CD4-positive, alpha-beta memory T cell (primary cell): ENCODE measurements around the gene MBOAT7. TPM values are rescaled to one million over a fixed set of nuclear protein-coding genes. Genes with fewer than 3 reads are reported as not detected.
"Not testable (repeated sequence)": the region's sequence is repeated elsewhere in the genome, so short reads cannot be mapped to it uniquely, and the experiment has no call there.

ENCODE experiments used
- CTCF ChIA-PET: fragments of 350-600 bp; sonication (Branson Sonifier 250); formaldehyde crosslinking; loops from one replicate; lab custom pipeline; 2021; ENCODE audit warnings: inconsistent platforms; ENCODE audit not compliant: partially characterized antibody; lab: Charles Lee
- POLR2A ChIA-PET: fragments of 350-600 bp; sonication (Branson Sonifier 250); formaldehyde crosslinking; loops from one replicate; lab custom pipeline; 2021; ENCODE audit not compliant: partially characterized antibody; lab: Charles Lee
- DNase-seq, 5 donors: peaks; one replicate each; pipeline versions ENCODE4 v3.0.0 to v3.0.0-alpha.2; 2020 to 2022; ENCODE audit warnings: mixed read lengths in 1 of 5
- H3K27ac ChIP-seq: one replicate; pipeline ENCODE4 v1.7.0; 2013; ENCODE audit warnings: low read depth, low read length
- H3K27me3 ChIP-seq: 2 replicates; pipeline ENCODE4 v1.7.0; 2013; ENCODE audit warnings: mild to moderate bottlenecking, low read length, moderate library complexity; ENCODE audit not compliant: insufficient read depth
- H3K36me3 ChIP-seq: 2 replicates; pipeline ENCODE4 v1.7.0; 2013; ENCODE audit warnings: mild to moderate bottlenecking, low read length, moderate library complexity; ENCODE audit not compliant: insufficient read depth
- H3K4me1 ChIP-seq: 2 replicates; pipeline ENCODE4 v1.7.0; 2013; ENCODE audit warnings: mild to moderate bottlenecking, low read length, moderate library complexity; ENCODE audit not compliant: insufficient read depth
- H3K4me3 ChIP-seq, 2 donors: one replicate each; pipeline ENCODE4 v1.7.0; 2013; ENCODE audit warnings: low read length in 2 of 2, mild to moderate bottlenecking in 1 of 2
- H3K9me3 ChIP-seq, 2 donors: one replicate each; pipeline ENCODE4 v1.7.0; 2013; ENCODE audit warnings: low read length in 2 of 2, control low read depth in 1 of 2; ENCODE audit not compliant: control insufficient read depth in 1 of 2
- H3K27ac Mint-ChIP-seq, 7 donors: one replicate each; pipeline ENCODE4 v1.8.0; 2020 to 2021; ENCODE audit warnings: mixed read lengths in 7 of 7, mild to moderate bottlenecking in 6 of 7, inconsistent platforms in 3 of 7, moderate library complexity in 3 of 7
- H3K27me3 Mint-ChIP-seq, 2 donors: one replicate each; pipeline ENCODE4 v1.8.0; 2020 to 2021; ENCODE audit warnings: mixed read lengths in 2 of 2
- H3K36me3 Mint-ChIP-seq, 2 donors: one replicate each; pipeline ENCODE4 v1.8.0; 2020 to 2021; ENCODE audit warnings: mixed read lengths in 2 of 2, inconsistent platforms in 1 of 2, mild to moderate bottlenecking in 1 of 2
- H3K4me1 Mint-ChIP-seq, 4 donors: one replicate each; pipeline ENCODE4 v1.8.0; 2020 to 2021; ENCODE audit warnings: mixed read lengths in 4 of 4, mild to moderate bottlenecking in 1 of 4
- H3K4me3 Mint-ChIP-seq, 8 donors: one replicate each; pipeline ENCODE4 v1.8.0; 2020 to 2021; ENCODE audit warnings: mixed read lengths in 8 of 8, mild to moderate bottlenecking in 7 of 8, moderate library complexity in 6 of 8, inconsistent platforms in 3 of 8
- H3K9me3 Mint-ChIP-seq, 8 donors: one replicate each; pipeline ENCODE4 v1.8.0; 2020 to 2021; ENCODE audit warnings: mixed read lengths in 8 of 8, mild to moderate bottlenecking in 5 of 8, inconsistent platforms in 3 of 8, moderate library complexity in 1 of 8
- intact Hi-C: fragments of 100-400 bp; cut with micrococcal nuclease; formaldehyde crosslinking; loops from one replicate; pipeline ENCODE4 v1.15.1; 2023
- polyA plus RNA-seq, 2 donors: library from polyadenylated mRNA; unstranded; fragments of 300-500 nt; fragmentation: Illumina TruSeq; gene quantifications; one replicate each; pipeline ENCODE4 v1.2.3, GENCODE V29; 2021
- total RNA-seq, 2 experiments: library from RNA; stranded (reverse); gene quantifications; one replicate each; pipeline ENCODE4 v1.2.3, GENCODE V29; 2021

The MBOAT7 gene
- total and polyA plus RNA-seq, 4 experiments from 2014 or later, result 16.0 to 55.5 (median 37.5) TPM

DNA sequence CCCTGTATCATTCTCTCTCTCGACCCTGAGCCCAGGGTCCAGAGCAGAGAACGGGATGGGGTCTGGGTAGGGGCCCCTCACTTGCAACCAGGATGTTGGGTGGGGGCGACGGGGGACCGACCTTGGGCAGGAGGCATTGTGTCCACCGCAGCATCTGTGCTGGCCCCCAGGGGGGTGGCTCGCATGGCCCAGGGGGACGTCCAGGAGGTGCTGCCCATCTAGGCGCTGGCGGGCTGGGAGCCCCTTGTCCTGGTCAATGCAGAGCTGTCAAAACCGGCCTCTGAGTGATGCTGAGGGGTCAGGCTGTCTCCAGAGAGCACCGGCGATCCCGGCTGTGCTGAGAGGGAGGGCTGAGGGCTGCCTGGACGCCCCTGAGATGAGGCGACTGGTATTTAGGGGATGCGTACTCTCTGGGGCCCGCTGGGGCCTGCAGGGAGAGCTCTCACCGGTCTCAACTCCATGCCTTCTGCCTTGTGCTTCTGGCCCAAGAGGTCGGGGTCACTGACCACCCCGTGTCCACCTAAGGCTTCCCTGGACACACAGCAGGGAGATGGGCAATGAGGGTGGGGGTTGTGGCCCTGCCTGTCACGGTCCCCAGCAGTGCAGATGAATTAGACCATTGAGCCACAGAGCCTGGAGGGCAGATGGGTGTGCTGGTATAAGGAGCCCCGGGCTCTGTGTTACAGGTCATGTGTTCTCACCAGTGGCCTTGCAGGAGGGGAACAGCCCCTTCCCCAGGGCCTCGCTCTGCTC lies 19.9 kb upstream of the MBOAT7 start:
- Histone ChIP-seq H3K36me3 (peaks cover 40% of the 10 kb centered on the region), H3K27me3 (no peaks in the 10 kb centered on the region), H3K4me1 (peaks cover 71% of the 10 kb centered on the region), H3K4me3 (no peak overlapping the region), H3K27ac (peak overlapping the region; percentile 7), H3K9me3 (no peaks in the 10 kb centered on the region)
- DNase-seq, result no peak
- Mint-ChIP-seq H3K36me3 (peaks cover 34 to 50% of the 10 kb centered on the region in 2 donors), H3K27me3 (no peaks in the 10 kb centered on the region), H3K27ac (peak overlapping the region; percentile 78 to 100 (median 92)), H3K4me1 (peaks cover 43 to 72% (median 56%) of the 10 kb centered on the region in 4 donors), H3K4me3 (peak overlapping the region in 1 of 8 donors; percentile 16), H3K9me3 (peaks cover 0 to 1% (median 0%) of the 10 kb centered on the region in 8 donors)
- ChIA-PET CTCF (interaction anchor here (1.0 kb wide), 1 partner anchor 41 kb away, joined by 4 read pairs; no protein-coding TSS in a partner anchor), POLR2A (interaction anchor here (1.6 to 5.3 kb wide), 3 partner anchors 9 to 49 kb away, joined by 3 to 66 read pairs (median 42); partner anchors contain the start of genes MBOAT7, RPS9 and TSEN34)
- intact Hi-C loops, result no loop called here

DNA sequence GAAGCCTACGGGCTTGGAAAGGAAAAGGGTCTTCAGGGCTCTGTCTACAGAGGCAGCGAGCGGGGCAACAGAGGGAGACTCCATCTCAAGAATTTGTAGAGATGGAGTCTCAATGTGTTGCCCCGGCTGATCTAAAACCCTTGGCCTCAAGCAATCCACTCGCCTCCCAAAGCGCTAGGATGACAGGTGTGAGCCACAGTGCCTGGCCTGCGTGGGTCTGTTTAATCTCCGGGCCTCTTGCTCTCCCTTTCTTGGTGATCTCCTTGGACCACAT lies 19.3 kb upstream of the MBOAT7 start:
- Histone ChIP-seq H3K4me3 (no peak overlapping the region), H3K36me3 (peaks cover 44% of the 10 kb centered on the region), H3K27me3 (no peaks in the 10 kb centered on the region), H3K9me3 (no peaks in the 10 kb centered on the region), H3K27ac (no peak overlapping the region), H3K4me1 (peaks cover 76% of the 10 kb centered on the region)
- Mint-ChIP-seq H3K27me3 (no peaks in the 10 kb centered on the region), H3K36me3 (peaks cover 39 to 51% of the 10 kb centered on the region in 2 donors), H3K27ac (peak overlapping the region in 5 of 7 donors; percentile 63 to 86 (median 78)), H3K4me1 (peaks cover 46 to 77% (median 60%) of the 10 kb centered on the region in 4 donors), H3K4me3 (peak overlapping the region in 6 of 8 donors; percentile 2 to 69 (median 40)), H3K9me3 (peaks cover 0 to 1% (median 0%) of the 10 kb centered on the region in 8 donors)
- intact Hi-C loops, result no loop called here
- ChIA-PET POLR2A (interaction anchor here (1.2 to 5.3 kb wide), 4 partner anchors 9 to 72 kb away, joined by 3 to 66 read pairs (median 23); partner anchors contain the start of genes CNOT3, MBOAT7, RPS9 and TSEN34), CTCF (interaction anchor here (10.4 kb wide), 1 partner anchor 19 kb away, joined by 56 read pairs; the partner anchor contains the start of genes MBOAT7 and TSEN34)
- DNase-seq, result no peak

DNA sequence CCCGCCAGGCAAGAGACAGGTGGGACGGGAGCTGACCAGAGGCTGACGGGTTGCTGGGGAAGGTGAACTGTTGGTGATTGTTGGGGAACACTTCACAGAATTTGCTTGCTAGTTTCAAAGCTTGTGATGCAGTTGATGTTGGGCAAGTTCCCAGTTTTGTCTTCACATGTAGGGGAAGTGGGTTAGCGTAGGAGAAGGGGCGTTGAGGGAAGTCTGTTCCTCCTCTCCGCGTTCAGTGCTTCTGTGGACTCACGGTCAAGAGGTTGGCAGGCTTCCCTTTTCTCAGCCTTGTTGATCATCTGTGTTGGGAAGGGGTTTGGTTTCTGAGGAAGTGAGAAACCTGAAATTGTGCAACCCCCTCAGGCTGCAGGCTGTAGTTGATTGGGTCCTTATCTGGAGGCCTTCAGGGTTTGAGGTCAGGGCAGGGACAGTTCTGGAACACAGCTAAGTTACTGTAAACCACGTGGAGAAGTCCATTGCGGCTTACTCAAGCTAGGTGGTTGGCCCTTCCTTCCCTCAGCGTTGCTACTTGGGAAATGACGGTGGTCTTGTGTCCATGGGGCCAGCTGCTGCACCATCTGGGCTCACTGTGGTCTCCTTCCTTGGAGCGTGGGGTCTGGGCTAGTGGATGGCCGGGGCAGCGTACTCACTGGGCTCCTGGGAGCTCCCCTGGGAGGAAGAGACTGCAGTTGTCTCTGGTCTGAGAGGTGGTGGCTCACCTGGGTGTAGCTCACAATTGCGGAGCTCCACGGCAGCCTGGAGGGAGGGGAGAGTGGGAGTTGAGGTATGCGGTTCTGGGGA lies 18.8 kb upstream of the MBOAT7 start:
- H3K4me3 ChIP-seq, result no peak overlapping the region
- no peaks in the 10 kb centered on the region for H3K27me3 ChIP-seq
- peaks cover 50% of the 10 kb centered on the region for H3K36me3 ChIP-seq
- CTCF ChIA-PET, result interaction anchor here (10.4 kb wide), 1 partner anchor 18 kb away, joined by 56 read pairs; the partner anchor contains the start of genes MBOAT7 and TSEN34
- POLR2A ChIA-PET, result interaction anchor here (1.2 to 5.3 kb wide), 4 partner anchors 8 to 71 kb away, joined by 3 to 66 read pairs (median 23); partner anchors contain the start of genes CNOT3, MBOAT7, RPS9 and TSEN34
- DNase-seq, result peak in 4 of 5 donors; percentile 40 to 62 (median 50)
- no peaks in the 10 kb centered on the region for H3K9me3 ChIP-seq
- Mint-ChIP-seq H3K36me3 (peaks cover 45 to 54% of the 10 kb centered on the region in 2 donors), H3K4me3 (peak overlapping the region in 7 of 8 donors; percentile 2 to 69 (median 39)), H3K27ac (peak overlapping the region; percentile 63 to 86 (median 78)), H3K27me3 (no peaks in the 10 kb centered on the region), H3K4me1 (peaks cover 50 to 83% (median 65%) of the 10 kb centered on the region in 4 donors), H3K9me3 (peaks cover 0 to 1% (median 0%) of the 10 kb centered on the region in 8 donors)
- intact Hi-C loops, result no loop called here
- H3K27ac ChIP-seq, result peak overlapping the region; percentile 9
- peaks cover 82% of the 10 kb centered on the region for H3K4me1 ChIP-seq

DNA sequence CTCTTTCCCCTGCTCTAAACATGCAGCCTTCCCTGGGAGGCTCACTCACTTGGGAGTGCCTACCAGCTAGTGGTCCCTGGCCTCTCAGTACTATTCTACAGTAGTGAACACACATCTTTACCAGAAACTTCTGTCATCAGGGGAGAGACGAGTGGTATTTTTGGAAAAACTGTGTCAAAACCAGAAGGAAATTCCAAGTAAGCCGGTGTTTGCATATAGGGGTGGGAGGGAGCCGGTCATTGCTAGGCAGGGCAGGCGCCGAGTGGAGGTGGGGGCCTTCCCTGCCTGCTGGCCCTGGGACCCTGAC lies 18.2 kb upstream of the MBOAT7 start:
- Mint-ChIP-seq H3K27me3 (no peaks in the 10 kb centered on the region), H3K4me1 (peaks cover 55 to 88% (median 69%) of the 10 kb centered on the region in 4 donors), H3K36me3 (peaks cover 50 to 60% of the 10 kb centered on the region in 2 donors), H3K27ac (peak overlapping the region in 6 of 7 donors; percentile 63 to 86 (median 77)), H3K4me3 (peak overlapping the region in 6 of 8 donors; percentile 2 to 69 (median 42)), H3K9me3 (peaks cover 0 to under 1% (median 0%) of the 10 kb centered on the region in 8 donors)
- ChIA-PET CTCF (interaction anchor here (10.4 kb wide), 1 partner anchor 18 kb away, joined by 56 read pairs; the partner anchor contains the start of genes MBOAT7 and TSEN34), POLR2A (interaction anchor here (1.2 to 5.3 kb wide), 3 partner anchors 8 to 70 kb away, joined by 4 to 66 read pairs (median 42); partner anchors contain the start of genes CNOT3, MBOAT7, RPS9 and TSEN34)
- Histone ChIP-seq H3K36me3 (peaks cover 55% of the 10 kb centered on the region), H3K4me1 (peaks cover 87% of the 10 kb centered on the region), H3K27me3 (no peaks in the 10 kb centered on the region), H3K9me3 (no peaks in the 10 kb centered on the region), H3K27ac (no peak overlapping the region), H3K4me3 (no peak overlapping the region)
- DNase-seq, result no peak
- intact Hi-C loops, result no loop called here

- ChIA-PET CTCF (interaction anchor here (10.4 kb wide), 1 partner anchor 17 kb away, joined by 56 read pairs; the partner anchor contains the start of genes MBOAT7 and TSEN34), POLR2A (interaction anchor here (1.2 to 9.8 kb wide), 2 partner anchors 18 to 70 kb away, joined by 4 to 256 read pairs; partner anchors contain the start of genes CNOT3, MBOAT7 and TSEN34)
- peak overlapping the region in 4 of 7 donors; percentile 63 to 86 (median 75) for H3K27ac Mint-ChIP-seq
- peaks cover 60 to 93% (median 74%) of the 10 kb centered on the region in 4 donors for H3K4me1 Mint-ChIP-seq
- DNase-seq, H3K27me3 Mint-ChIP-seq, H3K9me3 ChIP-seq, H3K27me3 ChIP-seq, intact Hi-C loops, H3K9me3 Mint-ChIP-seq, H3K4me3 ChIP-seq, H3K27ac ChIP-seq: not testable (repeated sequence)
- peaks cover 92% of the 10 kb centered on the region for H3K4me1 ChIP-seq
- peaks cover 55 to 64% of the 10 kb centered on the region in 2 donors for H3K36me3 Mint-ChIP-seq
- peak overlapping the region in 4 of 8 donors; percentile 2 to 46 (median 22) for H3K4me3 Mint-ChIP-seq
- peaks cover 59% of the 10 kb centered on the region for H3K36me3 ChIP-seq
These were observed 17.8 kb upstream of the MBOAT7 start for GRCh38 chr19:54207193-54207592.

GRCh38 chr19:54206831-54207177 lies 17.4 kb upstream of the MBOAT7 start:
- H3K4me3 Mint-ChIP-seq, result peak overlapping the region in 2 of 8 donors; percentile 8 to 27
- Histone ChIP-seq H3K27ac (no peak overlapping the region), H3K4me1 (peaks cover 96% of the 10 kb centered on the region), H3K27me3 (no peaks in the 10 kb centered on the region), H3K36me3 (peaks cover 63% of the 10 kb centered on the region), H3K9me3 (no peaks in the 10 kb centered on the region), H3K4me3 (no peak overlapping the region)
- intact Hi-C loops, result no loop called here
- H3K9me3 Mint-ChIP-seq, result no peaks in the 10 kb centered on the region
- peak overlapping the region in 2 of 7 donors; percentile 78 to 86 for H3K27ac Mint-ChIP-seq
- CTCF ChIA-PET, result interaction anchor here (1.0 to 10.4 kb wide), 2 partner anchors 17 to 59 kb away, joined by 3 to 56 read pairs; partner anchors contain the start of genes MBOAT7 and TSEN34
- H3K4me1 Mint-ChIP-seq, result peaks cover 60 to 97% (median 76%) of the 10 kb centered on the region in 4 donors
- peaks cover 58 to 68% of the 10 kb centered on the region in 2 donors for H3K36me3 Mint-ChIP-seq
- no peaks in the 10 kb centered on the region for H3K27me3 Mint-ChIP-seq
- peak in 1 of 5 donors; percentile 39 for DNase-seq
- POLR2A ChIA-PET, result interaction anchor here (9.8 kb wide), 1 partner anchor 18 kb away, joined by 256 read pairs; the partner anchor contains the start of genes MBOAT7 and TSEN34
